Omental fat pad (tissue), 4 donors: Measurements from ENCODE around the gene TMEM14B. TPM values are rescaled to one million over a fixed set of nuclear protein-coding genes. Genes with fewer than 3 reads are reported as not detected.

Experiments
- ATAC-seq: fragments of 150-250 bp; one replicate; pipeline ENCODE4 v1.9.1; 2016; ENCODE audit warnings: mild to moderate bottlenecking, moderate library complexity; ENCODE audit not compliant: low FRiP score
- DNase-seq: peaks from one replicate; pipeline ENCODE4 v3.0.0-alpha.2; 2019; ENCODE audit warnings: low spot score
- CTCF ChIP-seq, 3 donors: fragments of 450-650 bp; IDR thresholded peaks; one replicate each; pipeline ENCODE4 v1.5.1; 2016 to 2017; ENCODE audit warnings: antibody characterized with exemption in 3 of 3, mild to moderate bottlenecking in 3 of 3, moderate library complexity in 2 of 3
- total RNA-seq, 4 donors: library from RNA; depleted of rRNA; stranded (reverse); fragments of >200 nt; gene quantifications; one replicate each; pipeline ENCODE4 v1.1.0, GENCODE V29; 2016

Gene TMEM14B
- total RNA-seq, 4 donors from 2014 or later: 69.1 to 100 (median 73.7) TPM

- no peak for TF ChIP-seq CTCF (IDR thresholded peaks at IDR 0.05)
- DNase-seq (no peak), ATAC-seq (no peak)
Measured at GRCh38 chr6:10763006-10763405, 15.4 kb downstream of the TMEM14B start.

GRCh38 chr6:10769419-10769818 lies 21.8 kb downstream of the TMEM14B start:
- no peak for ATAC-seq
- DNase-seq: no peak
- no peak for TF ChIP-seq CTCF (IDR thresholded peaks at IDR 0.05)

- no peak for DNase-seq
- no peak for ATAC-seq
- no peak for TF ChIP-seq CTCF (IDR thresholded peaks at IDR 0.05)
Measured at GRCh38 chr6:10771371-10771894, 23.8 kb downstream of the TMEM14B start.

GRCh38 chr6:10778230-10778629 lies 30.6 kb downstream of the TMEM14B start:
- TF ChIP-seq CTCF (IDR thresholded peaks at IDR 0.05): no peak
- DNase-seq: no peak

GRCh38 chr6:10779076-10779475 lies 31.5 kb downstream of the TMEM14B start:
- TF ChIP-seq CTCF (IDR thresholded peaks at IDR 0.05): no peak
- ATAC-seq (no peak), DNase-seq (no peak)

More at GRCh38 chr6:10778230-10778629, 30.6 kb downstream of the TMEM14B start:
- no peak for ATAC-seq

GRCh38 chr6:10791673-10792072 lies 44.1 kb downstream of the TMEM14B start:
- TF ChIP-seq CTCF (IDR thresholded peaks at IDR 0.05): no peak
- no peak for ATAC-seq
- DNase-seq: no peak

GRCh38 chr6:10792101-10792500 lies 44.5 kb downstream of the TMEM14B start:
- DNase-seq (no peak), ATAC-seq (no peak)
- no peak for TF ChIP-seq CTCF (IDR thresholded peaks at IDR 0.05)
